HG03045 (cell line): ENCODE results near the gene PRAF2.

Source experiments
- ATAC-seq: cut with Tn5 transposase; IDR thresholded peaks from one replicate; pipeline ENCODE4 v1.9.1; 2021; ENCODE audit warnings: mild to moderate bottlenecking, moderate library complexity; ENCODE audit not compliant: unreplicated experiment

Gene PRAF2

DNA sequence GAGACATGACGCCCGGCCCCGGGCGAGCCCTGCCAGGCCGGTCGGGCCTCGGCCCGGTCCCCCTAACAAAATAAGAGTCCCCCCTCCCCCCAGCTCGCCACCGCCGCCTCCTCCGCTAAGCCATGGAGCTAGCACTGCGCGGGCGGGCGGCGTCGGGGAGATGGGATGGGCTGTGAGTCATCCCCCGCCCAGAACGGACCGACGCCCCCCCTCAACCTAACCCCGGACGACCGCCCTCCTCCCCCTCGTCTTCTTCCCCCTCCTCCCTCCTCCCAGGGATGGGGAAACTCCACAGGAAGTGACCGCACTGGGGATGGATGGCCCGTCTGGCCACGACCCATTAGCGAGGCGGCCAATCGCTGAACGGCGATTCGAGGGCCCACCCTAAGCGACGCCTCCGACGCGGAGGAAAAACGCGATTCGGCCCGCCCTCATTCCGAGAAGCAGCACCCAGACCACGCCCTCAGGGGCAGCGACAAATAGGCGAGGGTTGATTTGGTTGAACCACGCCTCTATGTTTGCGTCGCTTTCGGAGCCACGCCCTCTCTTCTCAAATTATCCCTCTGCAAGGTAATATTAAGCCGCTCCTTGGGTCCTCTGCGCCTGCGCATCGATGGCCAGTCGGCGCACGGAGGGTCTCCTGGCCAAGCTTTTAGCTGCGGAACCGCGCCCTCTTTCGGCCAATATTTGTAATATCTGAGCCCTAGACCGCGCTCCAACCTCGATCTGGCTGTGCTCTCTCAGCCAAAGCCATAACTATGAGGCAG lies 30.4 kb downstream of the PRAF2 start, which contains the start of gene TFE3:
TSS of gene TFE3 (minus strand) at position 138 of the 767 bp plus-strand sequence. CDS start at position 7, 131 bp downstream.
- peak; percentile 92 for ATAC-seq

- ATAC-seq, result peak; percentile 4
These were observed 31.1 kb downstream of the PRAF2 start for GRCh38 chrX:49042581-49043219.

DNA sequence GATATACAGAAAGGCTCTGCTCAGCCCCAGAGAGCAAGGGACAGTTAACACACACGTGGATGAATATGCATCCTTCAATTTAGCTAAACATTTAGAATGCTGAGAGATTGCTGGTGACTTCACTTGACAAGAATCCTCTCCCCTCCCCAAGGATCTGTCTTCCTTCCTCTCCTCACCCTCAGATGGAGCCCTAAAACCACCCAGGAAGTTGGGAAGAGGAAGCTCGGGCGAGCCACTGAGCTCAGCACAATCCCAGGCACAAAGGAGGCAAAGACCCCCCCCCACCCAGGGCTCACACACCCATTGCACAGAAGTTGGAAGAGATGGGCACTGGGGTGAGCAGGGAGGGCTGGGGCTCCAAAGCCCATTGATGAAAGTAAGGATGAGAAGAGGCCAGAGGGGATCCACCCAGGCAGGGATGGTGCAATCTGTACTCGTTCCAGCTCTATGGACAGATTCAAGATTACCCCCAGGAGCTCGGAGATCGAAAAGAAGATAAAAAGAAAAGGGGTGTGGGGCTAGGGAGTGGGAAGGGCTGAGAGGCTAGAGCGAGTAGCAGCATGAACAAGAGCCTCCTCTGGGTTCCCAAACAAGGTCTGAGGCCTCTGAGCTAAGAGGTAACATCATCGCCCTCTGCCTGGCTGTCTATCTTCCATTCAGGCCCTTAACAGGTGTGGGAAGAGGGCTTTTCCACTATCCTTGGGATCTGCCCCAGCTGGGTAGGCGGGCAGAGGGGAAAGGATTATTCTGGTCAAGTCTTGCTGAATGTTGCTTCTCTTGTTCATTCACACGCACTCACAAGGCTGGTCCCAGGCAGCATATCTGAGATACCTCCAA lies 31.8 kb downstream of the PRAF2 start:
- ATAC-seq, result no peak

- ATAC-seq, result no peak
These were observed 33.3 kb downstream of the PRAF2 start for GRCh38 chrX:49040376-49040955.

GRCh38 chrX:49039598-49040375 lies 34.0 kb downstream of the PRAF2 start:
- no peak for ATAC-seq

DNA sequence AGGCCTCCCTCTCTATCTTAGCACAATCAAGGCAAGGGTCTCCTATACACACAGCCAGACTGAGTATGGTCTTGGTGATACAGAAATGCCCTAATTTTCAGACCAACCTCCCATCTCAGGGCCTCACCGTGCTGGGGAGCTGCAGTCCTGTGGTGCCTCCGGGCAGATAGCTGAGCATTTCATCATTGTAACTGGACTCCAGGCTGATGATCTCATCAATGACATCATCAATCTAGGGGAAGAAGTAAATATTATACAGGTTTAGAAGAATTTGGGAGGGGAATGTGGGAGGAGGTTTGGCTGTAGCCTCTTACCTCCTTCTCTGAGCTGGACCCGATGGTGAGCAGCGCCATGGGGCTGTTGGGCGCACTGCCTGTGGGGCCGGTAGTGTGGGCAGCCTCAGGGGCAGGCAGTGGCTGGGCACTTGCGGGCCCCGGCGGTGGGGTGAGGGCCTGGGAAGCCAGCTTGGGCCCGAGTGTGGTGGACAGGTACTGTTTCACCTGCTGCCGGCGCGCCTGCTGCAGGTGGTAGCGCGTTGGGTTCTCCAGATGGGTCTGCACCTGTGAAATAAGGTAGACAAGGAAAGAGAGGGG lies 35.8 kb downstream of the PRAF2 start:
- ATAC-seq, result no peak

- no peak for ATAC-seq
These were observed 43.5 kb downstream of the PRAF2 start for GRCh38 chrX:49030283-49030682.

DNA sequence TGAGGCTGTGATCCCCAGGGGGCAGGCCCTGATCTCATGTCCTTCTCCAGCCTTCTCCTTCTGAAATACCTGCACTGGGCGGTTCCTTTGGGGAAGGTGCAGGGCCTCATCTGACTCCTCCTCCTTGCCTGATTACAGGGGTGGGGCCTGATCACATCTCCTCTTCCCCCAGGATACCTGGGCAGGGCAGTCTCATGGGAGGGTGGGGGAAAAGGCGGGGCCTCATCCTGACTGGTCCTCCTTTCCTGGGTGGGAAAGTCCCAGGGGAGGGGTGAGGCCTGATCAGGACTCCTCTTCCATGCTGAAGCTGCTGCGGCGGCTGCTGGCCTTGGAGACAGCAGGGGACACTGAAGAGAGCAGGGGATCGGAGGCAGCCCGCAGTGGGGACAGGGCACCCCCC lies 43.9 kb downstream of the PRAF2 start:
- no peak for ATAC-seq
